MM.1S (cell line): Measurements from ENCODE around the gene SLC39A6.
A peak's percentile ranks its signal among the peaks of the same experiment; 100 is the strongest.

Source experiments
- DNase-seq: peaks from one replicate; pipeline ENCODE4 v3.0.0-alpha.2; 2015
- H2AFZ ChIP-seq: fragments of 300-600 bp; sonication (generic); 2 replicates; pipeline ENCODE4 v1.6.0; 2016; ENCODE audit warnings: antibody characterized with exemption, low read length
- H3F3A ChIP-seq: fragments of 300-600 bp; sonication (generic); 2 replicates; pipeline ENCODE4 v1.6.1; 2016; ENCODE audit warnings: mild to moderate bottlenecking, antibody characterized with exemption, low read length, moderate library complexity, mixed read lengths; ENCODE audit not compliant: insufficient read depth
- H3K27ac ChIP-seq: fragments of 300-600 bp; sonication (generic); 2 replicates; pipeline ENCODE4 v1.5.1; 2016; ENCODE audit warnings: mild to moderate bottlenecking, low read length
- H3K27me3 ChIP-seq: fragments of 300-600 bp; sonication (generic); replicated peaks from 2 replicates; pipeline ENCODE4 v1.6.0; 2016; ENCODE audit warnings: low read length; ENCODE audit not compliant: insufficient read depth
- H3K36me3 ChIP-seq: fragments of 300-600 bp; sonication (generic); replicated peaks from 2 replicates; pipeline ENCODE4 v1.6.1; 2016; ENCODE audit warnings: mild to moderate bottlenecking, low read length, mixed read lengths; ENCODE audit not compliant: insufficient read depth
- H3K4me1 ChIP-seq: fragments of 300-600 bp; sonication (generic); 2 replicates; pipeline ENCODE4 v1.6.1; 2016; ENCODE audit warnings: low read length, mixed read lengths
- H3K4me2 ChIP-seq: fragments of 300-600 bp; sonication (generic); 2 replicates; pipeline ENCODE4 v1.6.0; 2016; ENCODE audit warnings: low read depth, low read length
- H3K4me3 ChIP-seq: fragments of 300-600 bp; sonication (generic); 2 replicates; pipeline ENCODE4 v1.5.1; 2016; ENCODE audit warnings: low read length, mixed read lengths
- H3K79me2 ChIP-seq: fragments of 300-600 bp; sonication (generic); 2 replicates; pipeline ENCODE4 v1.6.1; 2016; ENCODE audit warnings: mixed run types, low read length, mixed read lengths
- H3K9ac ChIP-seq: fragments of 300-600 bp; sonication (generic); 2 replicates; pipeline ENCODE4 v1.6.1; 2016; ENCODE audit warnings: low read length, mixed read lengths
- H3K9me2 ChIP-seq: fragments of 300-600 bp; sonication (generic); replicated peaks from 2 replicates; pipeline ENCODE4 v1.6.1; 2016; ENCODE audit warnings: mild to moderate bottlenecking, low read length, mixed read lengths; ENCODE audit not compliant: insufficient read depth
- H3K9me3 ChIP-seq: fragments of 300-600 bp; sonication (generic); replicated peaks from 2 replicates; pipeline ENCODE4 v1.6.1; 2016; ENCODE audit warnings: mild to moderate bottlenecking, low read length, mixed read lengths; ENCODE audit not compliant: insufficient read depth
- H4K20me1 ChIP-seq: fragments of 300-600 bp; sonication (generic); 2 replicates; pipeline ENCODE4 v1.6.1; 2016; ENCODE audit warnings: mild to moderate bottlenecking, low read length, moderate library complexity, mixed read lengths; ENCODE audit not compliant: insufficient read depth
- CTCF ChIP-seq: fragments of 300-600 bp; sonication (generic); IDR thresholded peaks from 2 replicates; pipeline ENCODE4 v1.5.1; 2016; ENCODE audit warnings: antibody characterized with exemption, low read length, mixed read lengths
- EZH2 ChIP-seq: fragments of 300-600 bp; sonication (generic); optimal IDR thresholded peaks from 2 replicates; pipeline ENCODE3; 2017; ENCODE audit warnings: low read depth, mild to moderate bottlenecking, antibody characterized with exemption, low read length, mixed read lengths
- EZH2phosphoT487 ChIP-seq: fragments of 300-600 bp; sonication (generic); IDR thresholded peaks from 2 replicates; pipeline ENCODE4 v1.6.1; 2018; ENCODE audit warnings: antibody characterized with exemption, low read length

Gene SLC39A6, protein sequence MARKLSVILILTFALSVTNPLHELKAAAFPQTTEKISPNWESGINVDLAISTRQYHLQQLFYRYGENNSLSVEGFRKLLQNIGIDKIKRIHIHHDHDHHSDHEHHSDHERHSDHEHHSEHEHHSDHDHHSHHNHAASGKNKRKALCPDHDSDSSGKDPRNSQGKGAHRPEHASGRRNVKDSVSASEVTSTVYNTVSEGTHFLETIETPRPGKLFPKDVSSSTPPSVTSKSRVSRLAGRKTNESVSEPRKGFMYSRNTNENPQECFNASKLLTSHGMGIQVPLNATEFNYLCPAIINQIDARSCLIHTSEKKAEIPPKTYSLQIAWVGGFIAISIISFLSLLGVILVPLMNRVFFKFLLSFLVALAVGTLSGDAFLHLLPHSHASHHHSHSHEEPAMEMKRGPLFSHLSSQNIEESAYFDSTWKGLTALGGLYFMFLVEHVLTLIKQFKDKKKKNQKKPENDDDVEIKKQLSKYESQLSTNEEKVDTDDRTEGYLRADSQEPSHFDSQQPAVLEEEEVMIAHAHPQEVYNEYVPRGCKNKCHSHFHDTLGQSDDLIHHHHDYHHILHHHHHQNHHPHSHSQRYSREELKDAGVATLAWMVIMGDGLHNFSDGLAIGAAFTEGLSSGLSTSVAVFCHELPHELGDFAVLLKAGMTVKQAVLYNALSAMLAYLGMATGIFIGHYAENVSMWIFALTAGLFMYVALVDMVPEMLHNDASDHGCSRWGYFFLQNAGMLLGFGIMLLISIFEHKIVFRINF

GRCh38 chr18:36129300-36130038 lies at the start of gene SLC39A6, which contains the start of gene ELP2:
Gene SLC39A6, minus strand, starts transcription at chr18:36129340. Its CDS starts 2,333 bp downstream, at chr18:36127007.
Gene ELP2, plus strand, starts transcription at chr18:36129899. Its CDS starts 35 bp downstream, at chr18:36129934.
- Histone ChIP-seq H4K20me1 (no peaks in the 10 kb centered on the region; the same call in 1 of the 2 replicates), H3K27ac (peak within 1 kb of the TSS; percentile 98), H3K27me3 (no peaks in the 10 kb centered on the region), H3K9me2 (no peaks in the 10 kb centered on the region), H3K4me2 (peak within 1 kb of the TSS; percentile 78), H3K36me3 (no peaks in the 10 kb centered on the region), H3K4me1 (peaks cover 12% of the 10 kb centered on the region; the same call in 1 of the 2 replicates), H2AFZ (peak within 1 kb of the TSS; percentile 98), H3K9ac (peak within 1 kb of the TSS; percentile 96), H3K4me3 (peak within 1 kb of the TSS; percentile 96), H3K79me2 (peaks cover 60% of the 10 kb centered on the region), H3F3A (0 out of 2 replicates have a peak, but pooled peaks cover 3% of the 10 kb centered on the region), H3K9me3 (no peaks in the 10 kb centered on the region)
- no peak for TF ChIP-seq EZH2phosphoT487
- TF ChIP-seq CTCF: no peak
- TF ChIP-seq EZH2: no peak
- peak; percentile 96 for DNase-seq

- H3K9me2 ChIP-seq: no peaks in the 10 kb centered on the region
- H3K9me3 ChIP-seq: no peaks in the 10 kb centered on the region
- H3K4me1 ChIP-seq: no peaks in the 10 kb centered on the region
- no peak overlapping the region for H2AFZ ChIP-seq
- no peaks in the 10 kb centered on the region for H3F3A ChIP-seq
- H3K27ac ChIP-seq: no peak overlapping the region
- H3K36me3 ChIP-seq: no peaks in the 10 kb centered on the region
- H4K20me1 ChIP-seq: peaks cover 4% of the 10 kb centered on the region; the same call in 1 of the 2 replicates
- H3K27me3 ChIP-seq: no peaks in the 10 kb centered on the region
- no peak overlapping the region for H3K9ac ChIP-seq
- no peak overlapping the region for H3K4me3 ChIP-seq
- no peak overlapping the region for H3K4me2 ChIP-seq
- TF ChIP-seq EZH2phosphoT487 (no peak), EZH2 (no peak), CTCF (no peak)
- H3K79me2 ChIP-seq: no peaks in the 10 kb centered on the region
- DNase-seq: no peak
Observed at GRCh38 chr18:36177913-36178312, 48.8 kb upstream of the SLC39A6 start.

GRCh38 chr18:36176711-36177110 lies 47.6 kb upstream of the SLC39A6 start:
- Histone ChIP-seq H3K4me1 (no peaks in the 10 kb centered on the region), H3K4me3 (no peak overlapping the region), H3K27me3 (no peaks in the 10 kb centered on the region), H3K4me2 (no peak overlapping the region), H3F3A (no peaks in the 10 kb centered on the region), H3K9me3 (no peaks in the 10 kb centered on the region), H3K9me2 (no peaks in the 10 kb centered on the region), H3K9ac (no peak overlapping the region), H2AFZ (no peak overlapping the region), H3K36me3 (no peaks in the 10 kb centered on the region), H3K79me2 (no peaks in the 10 kb centered on the region), H3K27ac (no peak overlapping the region), H4K20me1 (no peaks in the 10 kb centered on the region)
- no peak for DNase-seq
- no peak for TF ChIP-seq EZH2phosphoT487
- TF ChIP-seq CTCF: no peak
- no peak for TF ChIP-seq EZH2
